HG03025 (cell line): Measurements from ENCODE around the gene DHX35.

Experiments
- ATAC-seq: cut with Tn5 transposase; IDR thresholded peaks from one replicate; pipeline ENCODE4 v1.9.1; 2021; ENCODE audit warnings: mild to moderate bottlenecking, moderate library complexity; ENCODE audit not compliant: unreplicated experiment, low FRiP score

DHX35 gene

GRCh38 chr20:39016506-39016905 lies 54.4 kb downstream of the DHX35 start:
- no peak for ATAC-seq

GRCh38 chr20:39019027-39019426 lies 56.9 kb downstream of the DHX35 start:
- no peak for ATAC-seq

- ATAC-seq: peak; percentile 55
Observed at GRCh38 chr20:39019805-39020325, 57.7 kb downstream of the DHX35 start.

GRCh38 chr20:39021748-39022147 lies 59.6 kb downstream of the DHX35 start:
- no peak for ATAC-seq

- no peak for ATAC-seq
Observed at GRCh38 chr20:39025883-39026282, 63.7 kb downstream of the DHX35 start.

GRCh38 chr20:39029364-39029763 lies 67.2 kb downstream of the DHX35 start:
- ATAC-seq: no peak

GRCh38 chr20:39032997-39033396 lies 70.9 kb downstream of the DHX35 start:
- ATAC-seq: no peak

GRCh38 chr20:39036011-39036410 lies 73.9 kb downstream of the DHX35 start:
- ATAC-seq: no peak

- no peak for ATAC-seq
Observed at GRCh38 chr20:39036851-39037250, 74.7 kb downstream of the DHX35 start.

GRCh38 chr20:39038047-39038446 lies 75.9 kb downstream of the DHX35 start:
- ATAC-seq: no peak

- ATAC-seq: no peak
Observed at GRCh38 chr20:39038495-39038894, 76.4 kb downstream of the DHX35 start.

- ATAC-seq: no peak
Observed at GRCh38 chr20:39039261-39039660, 77.1 kb downstream of the DHX35 start.

GRCh38 chr20:39040116-39040515 lies 78.0 kb downstream of the DHX35 start:
- ATAC-seq: no peak

GRCh38 chr20:39041067-39041466 lies 78.9 kb downstream of the DHX35 start:
- ATAC-seq: no peak

GRCh38 chr20:39042279-39043150 lies 80.4 kb downstream of the DHX35 start:
- no peak for ATAC-seq

GRCh38 chr20:39044501-39044900 lies 82.4 kb downstream of the DHX35 start:
- ATAC-seq: no peak

GRCh38 chr20:39045676-39046075 lies 83.5 kb downstream of the DHX35 start:
- ATAC-seq: no peak

- ATAC-seq: no peak
Observed at GRCh38 chr20:39047417-39047985, 85.4 kb downstream of the DHX35 start.

GRCh38 chr20:39048000-39048696 lies 86.0 kb downstream of the DHX35 start:
- no peak for ATAC-seq

GRCh38 chr20:39049148-39049547 lies 87.0 kb downstream of the DHX35 start:
- no peak for ATAC-seq
